Measurements from ENCODE around the gene SELENOT. TPM values are rescaled to one million over a fixed set of nuclear protein-coding genes. Genes with fewer than 3 reads are reported as not detected.
"Not testable (repeated sequence)": the region's sequence is repeated elsewhere in the genome, so short reads cannot be mapped to it uniquely, and the experiment has no call there.

SELENOT gene
- total RNA-seq, 3 donors from 2014 or later: 80.7 to 90.2 (median 84.6) TPM

DNA sequence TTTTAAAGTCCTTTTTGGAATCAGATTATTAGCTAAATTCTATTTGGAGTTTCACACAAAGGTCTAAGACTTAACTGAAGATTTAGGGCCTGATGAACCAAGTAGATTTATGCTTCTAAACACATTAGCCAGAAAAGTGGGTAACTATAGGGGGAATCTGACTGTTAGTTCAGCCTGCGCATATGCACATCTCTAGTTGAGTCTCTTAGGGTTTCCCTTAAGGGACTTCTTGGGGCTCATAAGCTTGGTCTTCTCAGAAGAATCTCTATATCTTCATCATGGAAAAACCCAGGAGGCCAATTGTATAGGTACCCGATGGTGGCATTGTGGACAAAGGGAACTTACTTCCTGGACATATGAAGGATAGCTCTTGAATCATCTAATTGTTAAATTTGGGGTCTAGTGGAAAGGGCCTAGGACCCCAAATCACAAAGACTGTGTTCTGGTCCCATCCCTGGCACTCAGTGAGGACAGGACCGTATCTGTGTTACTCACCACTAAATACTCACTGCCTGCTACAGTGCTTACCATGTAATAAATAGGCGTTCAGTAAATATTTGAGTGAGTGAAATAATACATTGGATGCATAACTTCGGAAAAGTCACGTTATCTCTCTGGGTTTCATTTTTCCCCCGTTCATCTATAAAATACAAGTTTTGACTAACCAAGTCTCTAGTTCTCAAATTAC, 17.0 kb downstream of the SELENOT start:
- TF ChIP-seq, protein P1, sequence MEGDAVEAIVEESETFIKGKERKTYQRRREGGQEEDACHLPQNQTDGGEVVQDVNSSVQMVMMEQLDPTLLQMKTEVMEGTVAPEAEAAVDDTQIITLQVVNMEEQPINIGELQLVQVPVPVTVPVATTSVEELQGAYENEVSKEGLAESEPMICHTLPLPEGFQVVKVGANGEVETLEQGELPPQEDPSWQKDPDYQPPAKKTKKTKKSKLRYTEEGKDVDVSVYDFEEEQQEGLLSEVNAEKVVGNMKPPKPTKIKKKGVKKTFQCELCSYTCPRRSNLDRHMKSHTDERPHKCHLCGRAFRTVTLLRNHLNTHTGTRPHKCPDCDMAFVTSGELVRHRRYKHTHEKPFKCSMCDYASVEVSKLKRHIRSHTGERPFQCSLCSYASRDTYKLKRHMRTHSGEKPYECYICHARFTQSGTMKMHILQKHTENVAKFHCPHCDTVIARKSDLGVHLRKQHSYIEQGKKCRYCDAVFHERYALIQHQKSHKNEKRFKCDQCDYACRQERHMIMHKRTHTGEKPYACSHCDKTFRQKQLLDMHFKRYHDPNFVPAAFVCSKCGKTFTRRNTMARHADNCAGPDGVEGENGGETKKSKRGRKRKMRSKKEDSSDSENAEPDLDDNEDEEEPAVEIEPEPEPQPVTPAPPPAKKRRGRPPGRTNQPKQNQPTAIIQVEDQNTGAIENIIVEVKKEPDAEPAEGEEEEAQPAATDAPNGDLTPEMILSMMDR (IDR thresholded peaks at IDR 0.05): no peak
- H3K4me1 ChIP-seq (ENCODE audit: low read depth): no peaks in the 10 kb centered on the region
- DNase-seq (no peak), ATAC-seq (no peak)
- H3K4me3 ChIP-seq: no peak overlapping the region
- intact Hi-C loops (cut with DNase I, micrococcal nuclease): no loop called here
- no peaks in the 10 kb centered on the region for H3K9me3 ChIP-seq
- H3K36me3 ChIP-seq (ENCODE audit: low read depth): no peaks in the 10 kb centered on the region

DNA sequence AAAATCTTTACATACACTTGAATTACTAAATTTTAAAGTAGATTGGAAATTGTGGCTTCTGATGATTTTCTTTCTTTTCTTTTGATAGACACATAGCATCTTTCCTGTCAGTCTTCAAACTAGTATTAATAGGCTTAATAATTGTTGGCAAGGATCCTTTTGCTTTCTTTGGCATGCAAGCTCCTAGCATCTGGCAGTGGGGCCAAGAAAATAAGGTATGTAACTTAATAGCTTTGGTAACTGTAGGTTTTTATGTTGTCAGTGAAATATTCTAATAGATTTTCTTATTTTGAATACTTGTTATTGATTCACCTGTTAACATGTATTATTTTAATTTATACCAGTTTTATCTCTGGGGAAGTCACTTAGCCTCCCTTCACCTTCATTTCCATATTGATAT, 19.8 kb downstream of the SELENOT start:
- H3K4me1 ChIP-seq (ENCODE audit: low read depth); H3K9me3 ChIP-seq; DNase-seq; ATAC-seq; H3K4me3 ChIP-seq; H3K36me3 ChIP-seq (ENCODE audit: low read depth); intact Hi-C loops (cut with DNase I, micrococcal nuclease): not testable (repeated sequence)

DNA sequence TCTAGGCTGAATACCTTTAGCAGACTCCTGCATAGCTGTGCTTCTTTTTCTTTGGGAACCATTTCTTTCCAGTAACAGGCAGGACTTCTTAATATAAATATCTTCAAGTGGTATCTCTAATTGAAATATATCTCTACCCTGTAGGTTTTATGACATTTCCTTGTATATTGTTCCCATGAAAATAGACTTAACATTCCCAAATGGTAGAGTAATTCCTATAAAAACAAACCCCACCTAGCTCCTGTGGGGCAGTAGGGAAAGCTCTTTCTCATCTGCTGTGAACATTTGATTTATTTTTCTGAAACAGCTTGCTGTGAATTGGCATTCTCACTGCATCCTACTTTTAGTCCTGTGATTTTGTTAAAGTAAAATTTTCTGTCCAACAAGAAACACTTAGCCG, 20.8 kb downstream of the SELENOT start:
- intact Hi-C loops (cut with DNase I, micrococcal nuclease): no loop called here
- no peaks in the 10 kb centered on the region for H3K9me3 ChIP-seq
- no peaks in the 10 kb centered on the region for H3K4me1 ChIP-seq (ENCODE audit: low read depth)
- H3K4me3 ChIP-seq: no peak overlapping the region
- ATAC-seq: no peak
- TF ChIP-seq, protein P1 (IDR thresholded peaks at IDR 0.05): no peak
- DNase-seq: no peak
- no peaks in the 10 kb centered on the region for H3K36me3 ChIP-seq (ENCODE audit: low read depth)

DNA sequence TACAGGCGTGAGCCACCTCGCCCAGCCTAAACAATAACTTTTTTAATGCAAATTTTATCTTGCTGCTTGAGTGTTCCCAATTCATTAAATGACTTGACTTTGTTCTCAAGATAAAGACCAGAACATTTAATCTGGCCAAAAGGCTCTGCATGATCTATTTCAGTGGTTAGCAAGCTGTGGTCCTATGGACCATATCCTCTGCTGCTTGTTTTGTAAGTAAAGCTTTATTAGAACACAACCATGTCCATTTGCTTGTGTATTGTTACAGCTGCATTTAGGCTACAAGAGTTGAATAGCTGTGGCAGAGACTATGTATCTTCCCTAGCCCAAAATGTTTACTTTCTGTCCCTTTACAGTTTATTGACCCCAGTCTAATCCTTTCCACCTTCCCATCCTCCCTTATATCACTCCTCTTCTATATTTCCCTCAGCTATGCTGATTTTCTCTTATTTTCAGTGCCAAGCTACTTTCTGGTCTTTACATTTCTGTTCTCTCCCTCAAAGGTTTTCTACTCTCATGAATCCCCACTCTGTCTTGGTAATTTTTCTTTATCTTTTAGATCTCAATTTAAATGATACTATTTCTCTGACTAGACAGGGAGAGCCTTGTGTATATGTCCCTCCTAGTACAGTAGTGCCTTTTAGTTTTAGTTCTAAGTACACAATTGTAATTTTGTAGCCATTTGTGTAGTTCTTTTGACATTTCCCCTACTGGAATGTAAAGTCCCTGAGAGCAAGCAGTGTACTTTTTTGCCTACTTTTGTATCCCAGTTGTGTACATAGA, 23.2 kb downstream of the SELENOT start:
- Histone ChIP-seq H3K4me3 (no peak overlapping the region), H3K9me3 (no peaks in the 10 kb centered on the region), H3K36me3 (ENCODE audit: low read depth) (no peaks in the 10 kb centered on the region), H3K4me1 (ENCODE audit: low read depth) (no peaks in the 10 kb centered on the region)
- no peak for DNase-seq
- intact Hi-C loops (cut with DNase I, micrococcal nuclease): no loop called here
- TF ChIP-seq, protein P1 (IDR thresholded peaks at IDR 0.05): no peak
- no peak for ATAC-seq

DNA sequence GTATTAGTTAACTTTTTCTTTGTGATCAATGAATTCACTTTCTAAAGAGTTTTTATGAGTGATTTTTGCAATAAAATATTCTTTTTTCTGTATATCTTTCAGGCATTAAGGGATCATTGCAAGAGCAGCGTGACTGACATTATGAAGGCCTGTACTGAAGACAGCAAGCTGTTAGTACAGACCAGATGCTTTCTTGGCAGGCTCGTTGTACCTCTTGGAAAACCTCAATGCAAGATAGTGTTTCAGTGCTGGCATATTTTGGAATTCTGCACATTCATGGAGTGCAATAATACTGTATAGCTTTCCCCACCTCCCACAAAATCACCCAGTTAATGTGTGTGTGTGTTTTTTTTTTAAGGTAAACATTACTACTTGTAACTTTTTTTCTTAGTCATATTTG, 24.4 kb downstream of the SELENOT start:
- ATAC-seq (no peak), DNase-seq (no peak)
- no peaks in the 10 kb centered on the region for H3K9me3 ChIP-seq
- TF ChIP-seq, protein P1 (IDR thresholded peaks at IDR 0.05): no peak
- no peaks in the 10 kb centered on the region for H3K4me1 ChIP-seq (ENCODE audit: low read depth)
- H3K36me3 ChIP-seq (ENCODE audit: low read depth): no peaks in the 10 kb centered on the region
- no peak overlapping the region for H3K4me3 ChIP-seq
- intact Hi-C loops (cut with DNase I, micrococcal nuclease): no loop called here

DNA sequence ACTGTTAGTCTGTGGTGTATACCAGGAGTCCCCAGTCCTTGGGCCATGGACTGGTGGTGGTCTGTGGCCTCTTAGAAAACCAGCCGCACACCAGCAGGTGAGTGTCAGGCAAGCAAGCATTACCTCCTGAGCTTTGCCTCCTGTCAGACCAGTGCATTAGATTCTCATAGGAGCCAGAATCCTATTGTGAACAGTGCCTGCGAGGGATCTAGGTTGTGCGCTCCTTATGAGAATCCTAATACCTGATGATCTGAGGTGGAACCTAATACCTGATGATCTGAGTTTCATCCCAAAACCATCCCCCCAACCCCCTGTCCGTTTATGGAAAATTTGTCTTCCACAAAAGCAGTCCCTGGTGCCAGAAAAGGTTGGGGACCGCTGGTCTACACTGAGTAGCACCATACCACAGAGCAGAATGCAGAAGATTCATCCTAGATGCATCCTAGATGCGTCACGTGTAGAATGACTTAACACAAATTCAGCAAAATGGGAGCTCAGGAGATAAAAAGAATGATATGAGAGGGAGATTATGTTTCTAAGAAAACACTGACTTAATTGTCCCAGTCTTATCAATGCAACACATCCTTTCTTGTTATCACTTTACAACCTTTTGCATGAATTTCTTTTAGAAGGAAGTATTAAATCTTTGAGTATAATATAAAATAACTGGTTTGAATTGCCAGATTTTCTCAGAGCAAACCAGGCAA, 28.5 kb downstream of the SELENOT start:
- TF ChIP-seq, protein P1 (IDR thresholded peaks at IDR 0.05): no peak
- ATAC-seq (no peak), DNase-seq (no peak)
- no peaks in the 10 kb centered on the region for H3K4me1 ChIP-seq (ENCODE audit: low read depth)
- H3K9me3 ChIP-seq: no peaks in the 10 kb centered on the region
- H3K36me3 ChIP-seq (ENCODE audit: low read depth): no peaks in the 10 kb centered on the region
- H3K4me3 ChIP-seq: no peak overlapping the region
- intact Hi-C loops (cut with DNase I, micrococcal nuclease): no loop called here
